ENCODE results near the gene PPP1R2.

Gene PPP1R2

DNA sequence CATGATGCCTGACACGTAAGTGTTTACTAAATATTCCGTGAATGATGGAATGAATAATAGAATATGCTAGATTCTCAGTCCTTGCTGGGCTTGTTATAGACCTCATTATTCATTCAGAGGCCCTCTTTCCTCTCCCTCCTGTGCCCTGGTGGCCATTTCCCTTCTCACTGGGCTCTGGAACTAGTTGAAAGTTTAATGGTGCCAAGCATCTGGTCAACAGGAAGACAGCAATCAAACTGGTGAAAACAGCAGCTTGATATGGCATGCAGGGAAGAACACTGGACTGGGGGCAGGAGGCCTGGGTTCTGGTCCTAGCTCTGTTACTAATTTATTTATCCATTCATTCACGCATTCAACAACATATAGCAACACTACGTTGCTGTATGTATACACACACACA is 44.3 kb upstream of the PPP1R2 start:
- Histone ChIP-seq H3K4me1 (peaks cover 0 to 3% (median 0%) of the 10 kb centered on the region in 4 donors), H3K36me3 (no peaks in the 10 kb centered on the region), H3K27me3 (peaks cover 0 to 3% of the 10 kb centered on the region in 2 donors), H3K4me3 (no peak overlapping the region), H3K27ac (no peak overlapping the region), H3K9me3 (no peaks in the 10 kb centered on the region)
- TF ChIP-seq, protein P1, sequence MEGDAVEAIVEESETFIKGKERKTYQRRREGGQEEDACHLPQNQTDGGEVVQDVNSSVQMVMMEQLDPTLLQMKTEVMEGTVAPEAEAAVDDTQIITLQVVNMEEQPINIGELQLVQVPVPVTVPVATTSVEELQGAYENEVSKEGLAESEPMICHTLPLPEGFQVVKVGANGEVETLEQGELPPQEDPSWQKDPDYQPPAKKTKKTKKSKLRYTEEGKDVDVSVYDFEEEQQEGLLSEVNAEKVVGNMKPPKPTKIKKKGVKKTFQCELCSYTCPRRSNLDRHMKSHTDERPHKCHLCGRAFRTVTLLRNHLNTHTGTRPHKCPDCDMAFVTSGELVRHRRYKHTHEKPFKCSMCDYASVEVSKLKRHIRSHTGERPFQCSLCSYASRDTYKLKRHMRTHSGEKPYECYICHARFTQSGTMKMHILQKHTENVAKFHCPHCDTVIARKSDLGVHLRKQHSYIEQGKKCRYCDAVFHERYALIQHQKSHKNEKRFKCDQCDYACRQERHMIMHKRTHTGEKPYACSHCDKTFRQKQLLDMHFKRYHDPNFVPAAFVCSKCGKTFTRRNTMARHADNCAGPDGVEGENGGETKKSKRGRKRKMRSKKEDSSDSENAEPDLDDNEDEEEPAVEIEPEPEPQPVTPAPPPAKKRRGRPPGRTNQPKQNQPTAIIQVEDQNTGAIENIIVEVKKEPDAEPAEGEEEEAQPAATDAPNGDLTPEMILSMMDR (IDR thresholded peaks at IDR 0.05), result no peak
- intact Hi-C loops (cut with DNase I; ENCODE audit: low total_unique reads), result no loop called here
- DNase-seq, result peak in 1 of 2 donors; percentile 13

DNA sequence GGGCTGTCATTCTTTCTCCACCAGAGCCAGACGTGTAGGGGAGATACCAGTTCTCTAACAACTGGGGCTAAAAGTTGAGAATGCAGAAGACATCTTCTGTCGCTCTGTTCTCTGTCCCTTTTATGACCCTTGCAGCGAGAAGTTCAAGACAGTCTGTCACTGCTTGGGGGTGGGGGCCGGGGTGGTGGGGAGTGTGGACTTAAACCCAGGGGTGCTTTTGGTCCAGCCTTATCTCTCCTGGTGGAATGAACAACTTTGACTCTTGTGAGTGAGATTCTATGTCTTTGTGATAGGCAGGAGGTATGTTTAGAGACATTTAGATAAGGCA is 41.4 kb upstream of the PPP1R2 start:
- H3K9me3 ChIP-seq, result no peaks in the 10 kb centered on the region
- intact Hi-C loops (cut with DNase I; ENCODE audit: low total_unique reads), result no loop called here
- peaks cover 0 to 3% (median 0%) of the 10 kb centered on the region in 4 donors for H3K4me1 ChIP-seq
- peaks cover 0 to 3% of the 10 kb centered on the region in 2 donors for H3K27me3 ChIP-seq
- DNase-seq, result no peak
- H3K4me3 ChIP-seq, result no peak overlapping the region
- TF ChIP-seq, protein P1 (IDR thresholded peaks at IDR 0.05), result no peak
- H3K27ac ChIP-seq, result peak overlapping the region in 1 of 2 donors; percentile 15
- H3K36me3 ChIP-seq, result no peaks in the 10 kb centered on the region

DNA sequence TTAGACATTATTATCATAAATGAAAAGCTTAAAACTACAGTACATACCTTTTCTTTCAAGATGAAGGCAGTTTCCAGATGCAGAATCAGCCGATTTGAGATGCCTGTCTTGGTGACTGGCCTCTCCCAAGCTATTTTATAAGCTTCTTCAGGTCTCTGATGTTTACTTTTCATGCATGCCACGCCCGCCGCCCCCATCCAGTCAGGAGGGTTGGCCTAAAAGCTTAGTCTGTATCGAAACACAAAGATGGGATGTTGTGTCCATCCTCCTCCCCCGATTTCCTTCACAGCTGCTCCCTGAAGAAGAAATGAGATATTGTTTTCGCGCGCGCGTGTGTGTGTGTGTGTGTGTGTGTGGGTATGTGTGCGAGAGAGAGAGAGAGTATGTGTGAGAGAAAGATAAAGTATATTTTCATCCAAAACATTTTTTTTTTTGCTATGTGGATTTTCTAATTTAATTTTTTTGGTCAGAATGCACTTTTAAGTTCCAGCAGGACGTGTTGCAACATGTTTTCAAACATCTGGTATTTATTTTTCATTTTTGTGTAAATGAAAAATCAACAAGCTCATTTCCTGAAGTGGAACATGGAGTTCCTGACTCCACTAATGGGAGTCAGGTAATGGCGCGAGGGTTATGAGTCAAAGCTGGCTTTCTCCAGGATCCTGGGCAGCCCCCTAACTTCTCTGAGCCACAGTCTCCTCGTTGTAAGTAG is 40.9 kb upstream of the PPP1R2 start, which contains the start of gene APOD:
Gene APOD, minus strand, starts transcription at position 110 of the 712 bp plus-strand sequence. CDS start 4,479 bp downstream, outside the sequence.
- Histone ChIP-seq H3K27me3 (peaks cover 0 to 3% of the 10 kb centered on the region in 2 donors), H3K4me3 (peak within 1 kb of the TSS in 1 of 2 donors; percentile 1), H3K9me3 (no peaks in the 10 kb centered on the region), H3K4me1 (peaks cover 0 to 3% (median 0%) of the 10 kb centered on the region in 4 donors), H3K36me3 (no peaks in the 10 kb centered on the region), H3K27ac (peak within 1 kb of the TSS in 1 of 2 donors; percentile 15)
- DNase-seq, result peak; percentile 74 to 78
- TF ChIP-seq, protein P1 (IDR thresholded peaks at IDR 0.05), result no peak
- intact Hi-C loops (cut with DNase I; ENCODE audit: low total_unique reads), result no loop called here

DNA sequence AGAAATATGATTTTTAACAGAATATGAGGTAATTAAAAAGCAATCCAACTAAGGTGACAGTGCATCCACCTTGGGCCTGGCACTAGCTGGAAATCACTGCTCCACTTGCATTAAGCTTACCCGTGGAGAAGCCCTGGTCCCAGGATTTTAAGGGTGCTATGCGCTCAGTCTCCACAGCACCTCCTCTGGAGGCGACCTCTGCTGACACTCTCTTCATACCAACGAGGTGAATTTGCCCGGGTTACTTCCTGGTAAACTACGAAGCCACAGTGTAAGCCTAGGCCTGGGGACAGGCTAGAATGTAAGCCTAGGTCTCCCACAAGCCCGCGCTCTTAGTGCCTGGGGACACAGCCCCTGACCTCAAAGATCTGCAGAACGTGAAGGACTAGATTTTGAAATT is 39.8 kb upstream of the PPP1R2 start:
- no peaks in the 10 kb centered on the region for H3K27me3 ChIP-seq
- H3K4me1 ChIP-seq, result peaks cover 0 to 3% (median 0%) of the 10 kb centered on the region in 4 donors
- no peak overlapping the region for H3K4me3 ChIP-seq
- H3K27ac ChIP-seq, result no peak overlapping the region
- no peaks in the 10 kb centered on the region for H3K9me3 ChIP-seq
- TF ChIP-seq, protein P1 (IDR thresholded peaks at IDR 0.05), result no peak
- intact Hi-C loops (cut with DNase I; ENCODE audit: low total_unique reads), result no loop called here
- DNase-seq, result no peak
- H3K36me3 ChIP-seq, result no peaks in the 10 kb centered on the region

DNA sequence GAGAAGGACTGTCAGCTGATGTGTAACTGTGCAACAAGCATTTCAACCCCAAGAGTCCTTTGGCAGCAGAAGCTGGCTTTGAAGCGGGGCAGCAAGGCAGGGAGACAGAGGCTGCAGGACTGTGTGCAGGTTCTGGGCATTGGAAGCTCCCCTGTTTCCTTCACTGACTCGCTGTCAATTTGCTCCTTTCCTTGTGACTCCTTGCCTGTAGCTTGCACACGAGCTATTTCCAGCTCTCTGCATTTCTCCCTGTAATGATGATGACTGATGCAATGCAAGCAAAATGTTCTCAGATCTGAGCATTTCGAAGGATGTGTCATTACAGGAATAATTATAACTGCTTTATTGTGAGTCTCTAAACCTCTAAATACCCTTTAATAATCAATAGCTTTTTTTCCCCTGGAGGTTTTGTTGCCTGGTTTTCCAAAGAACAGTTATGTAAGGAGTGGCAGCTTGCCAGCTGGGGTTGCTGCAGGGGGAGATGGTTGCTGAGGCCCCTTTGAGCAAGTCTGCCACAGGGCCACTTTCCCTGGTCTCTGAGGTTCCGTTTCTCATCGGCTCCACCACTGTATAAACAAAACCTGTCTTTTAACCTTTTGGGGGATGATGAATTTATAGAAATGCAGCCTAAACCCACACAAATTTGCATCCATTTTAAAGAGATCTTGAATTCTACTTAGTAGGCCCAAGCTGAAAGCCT is 37.8 kb upstream of the PPP1R2 start:
- no peaks in the 10 kb centered on the region for H3K36me3 ChIP-seq
- no peaks in the 10 kb centered on the region for H3K9me3 ChIP-seq
- no peaks in the 10 kb centered on the region for H3K27me3 ChIP-seq
- H3K4me1 ChIP-seq, result peaks cover 0 to 3% (median 0%) of the 10 kb centered on the region in 4 donors
- TF ChIP-seq, protein P1 (IDR thresholded peaks at IDR 0.05), result no peak
- DNase-seq, result no peak
- H3K27ac ChIP-seq, result no peak overlapping the region
- no peak overlapping the region for H3K4me3 ChIP-seq
- intact Hi-C loops (cut with DNase I; ENCODE audit: low total_unique reads), result no loop called here

Measured in tibial artery (tissue), 4 donors.